K562 (cell line): Measurements from ENCODE around the gene DNAL4. TPM values are rescaled to one million over a fixed set of nuclear protein-coding genes. Genes with fewer than 3 reads are reported as not detected.
A peak's percentile ranks its signal among the peaks of the same experiment; 100 is the strongest.

ENCODE experiments used
- ATAC-seq: fragments of 200-7000 bp; cut with Tn5 transposase; 3 replicates; pipeline ENCODE4 v1.9.1; 2020; ENCODE audit warnings: moderate library complexity
- BruUV-seq: library from RNA; stranded (reverse); fragments of 400-500 nt; replicated peaks from 2 replicates; lab custom pipeline; 2021; lab: Mats Ljungman, UMichigan
- CTCF ChIA-PET: fragments of 300-600 bp; formaldehyde crosslinking; extraction: SDS; loops from one replicate; lab custom pipeline; 2021; ENCODE audit warnings: low intra/inter-chr PET ratio; lab: Yijun Ruan, JAX
- POLR2A ChIA-PET: fragments of 300-600, 350-650 bp; sonication (Branson Sonifier 250); formaldehyde crosslinking; extraction: SDS; loops from one replicate; lab custom pipeline; 2021; ENCODE audit warnings: antibody characterized with exemption, inconsistent platforms; lab: Yijun Ruan, JAX
- DNase-seq, 4 experiments: peaks; one replicate each; pipeline versions ENCODE4 v3.0.0 to v3.0.0-alpha.2; 2011 to 2018; ENCODE audit warnings: low spot score in 3 of 4, mixed read lengths in 3 of 4; ENCODE audit errors: extremely low read depth in 1 of 4
- FAIRE-seq: peaks from 2 replicates; lab custom pipeline; 2011; peaks lifted over from hg19 to GRCh38; lab: Jason Lieb, UNC
- H2AFZ ChIP-seq: 2 replicates; pipeline ENCODE4 v1.6.0; 2011; ENCODE audit warnings: low read depth, low read length, control low read depth, inconsistent platforms
- H3K27ac ChIP-seq: fragments of 200-600 bp; 3 replicates; pipeline ENCODE4 v1.8.0; 2011; ENCODE audit warnings: low read depth, mild to moderate bottlenecking, control low read depth, inconsistent platforms, low read length, moderate library complexity, mixed read lengths; ENCODE audit errors: extremely low read depth
- H3K27me3 ChIP-seq, 2 experiments: fragments of 300-600 bp in 1 of 2; 2 replicates in 1 of 2; 3 replicates in 1 of 2; pipeline versions ENCODE4 v1.6.0 to v1.8.0; 2011; ENCODE audit warnings: inconsistent platforms in 2 of 2, low read length in 2 of 2, mild to moderate bottlenecking in 1 of 2, mixed read lengths in 1 of 2, moderate library complexity in 1 of 2; ENCODE audit not compliant: control insufficient read depth in 2 of 2, insufficient read depth in 2 of 2
- H3K36me3 ChIP-seq: fragments of 300-600 bp; 3 replicates; pipeline ENCODE4 v1.8.0; 2011; ENCODE audit warnings: mild to moderate bottlenecking, low read length, inconsistent platforms; ENCODE audit not compliant: control insufficient read depth, insufficient read depth
- H3K4me1 ChIP-seq, 2 experiments: fragments of 200-600 bp in 1 of 2; replicated peaks in 1 of 2; 2 replicates in 1 of 2; 3 replicates in 1 of 2; pipeline versions ENCODE4 v1.5.1 to v1.8.0; 2011; ENCODE audit warnings: inconsistent platforms in 2 of 2, low read length in 2 of 2, mild to moderate bottlenecking in 1 of 2, mixed read lengths in 1 of 2, moderate library complexity in 1 of 2; ENCODE audit not compliant: control insufficient read depth in 2 of 2, insufficient read depth in 2 of 2
- H3K4me2 ChIP-seq: 2 replicates; pipeline ENCODE4 v1.6.1; 2011; ENCODE audit warnings: low read length, control low read depth, inconsistent platforms, mixed read lengths; ENCODE audit not compliant: insufficient read depth
- H3K4me3 ChIP-seq: fragments of 200-600 bp; sonication (generic), shearing (Covaris generic); 2 replicates; pipeline ENCODE4 v1.5.1; 2016; ENCODE audit warnings: control low read depth, inconsistent platforms
- H3K79me2 ChIP-seq: fragments of 200-600 bp; 3 replicates; pipeline ENCODE4 v1.8.0; 2011; ENCODE audit warnings: low read length, inconsistent platforms; ENCODE audit not compliant: control insufficient read depth, insufficient read depth
- H3K9ac ChIP-seq, 2 experiments: 2 replicates each; pipeline versions ENCODE4 v1.6.0 to v1.6.1; 2011; ENCODE audit warnings: low read depth in 2 of 2, low read length in 2 of 2, control low read depth in 1 of 2, inconsistent platforms in 1 of 2, mild to moderate bottlenecking in 1 of 2, mixed read lengths in 1 of 2; ENCODE audit not compliant: insufficient read depth in 1 of 2
- H3K9me1 ChIP-seq: one replicate; pipeline ENCODE4 v1.6.0; 2011; ENCODE audit warnings: inconsistent platforms, mild to moderate bottlenecking, low read length, moderate library complexity; ENCODE audit not compliant: control insufficient read depth, insufficient read depth
- H3K9me3 ChIP-seq: replicated peaks from 2 replicates; pipeline ENCODE4 v1.5.1; 2011; ENCODE audit warnings: low read depth, low read length, inconsistent platforms; ENCODE audit not compliant: control insufficient read depth, insufficient read depth
- H4K20me1 ChIP-seq: replicated peaks from 2 replicates; pipeline ENCODE4 v1.6.1; 2011; ENCODE audit warnings: low read length, inconsistent platforms, mixed read lengths; ENCODE audit not compliant: control insufficient read depth, insufficient read depth
- HMG20B ChIP-seq: fragments of 250-450 bp; sonication (Bioruptor Pico); IDR thresholded peaks from 2 replicates; pipeline ENCODE4 v1.5.0; 2021; ENCODE audit warnings: mild to moderate bottlenecking
- MYBL2 ChIP-seq, 2 experiments: fragments of 450-650 bp in 1 of 2; sonication (generic) in 1 of 2; formaldehyde crosslinking in 1 of 2; IDR thresholded peaks; 2 replicates each; pipeline versions ENCODE4 v1.6.1 to v1.8.1; 2017 to 2022; ENCODE audit warnings: borderline replicate concordance in 1 of 2, inconsistent platforms in 1 of 2, low read depth in 1 of 2, mild to moderate bottlenecking in 1 of 2, missing genetic modification reagents in 1 of 2, moderate library complexity in 1 of 2
- RAD21 ChIP-seq, 2 experiments: fragments of 250-450 bp in 1 of 2; fragments of 450-650 bp in 1 of 2; sonication (Bioruptor Pico) in 1 of 2; formaldehyde crosslinking in 1 of 2; IDR thresholded peaks in 1 of 2; conservative IDR thresholded peaks in 1 of 2; 2 replicates each; pipeline versions ENCODE4 v1.4.0 to v1.8.0; 2020 to 2022; ENCODE audit warnings: mild to moderate bottlenecking in 2 of 2, moderate library complexity in 1 of 2
- RCOR1 ChIP-seq, 2 experiments: IDR thresholded peaks; 2 replicates each; pipeline ENCODE4 v1.6.1; 2012; ENCODE audit warnings: low read depth in 2 of 2, low read length in 2 of 2, borderline replicate concordance in 1 of 2, improper control_type of control experiment in 1 of 2
- STAT5A ChIP-seq: IDR thresholded peaks from 2 replicates; pipeline ENCODE4 v1.6.1; 2012; ENCODE audit warnings: low read length, inconsistent platforms, borderline replicate concordance
- U2AF1 ChIP-seq: fragments of 200-400 bp; formaldehyde crosslinking; optimal IDR thresholded peaks from 2 replicates; pipeline ENCODE3; 2017; ENCODE audit warnings: mild to moderate bottlenecking, low read depth, low read length, moderate library complexity
- ZNF232 ChIP-seq: sonication (generic); formaldehyde crosslinking; IDR thresholded peaks from 2 replicates; pipeline ENCODE4 v1.8.0; 2022; ENCODE audit warnings: mild to moderate bottlenecking, missing genetic modification reagents
- WGBS: fragments of 100-300 bp; shearing (Covaris generic); methylation state at CpG from one replicate; pipeline ENCODE4 v1.1.6; 2016; ENCODE audit warnings: low coverage, mixed read lengths; ENCODE audit not compliant: insufficient coverage; ENCODE audit errors: missing lambda C conversion rate; 5-methylcytosine and 5-hydroxymethylcytosine counted together
- in situ Hi-C: fragments of 300-500 bp; cut with MboI; formaldehyde crosslinking; loops from 4 replicates; pipeline ENCODE4 v1.15.0; 2018; ENCODE audit warnings: inconsistent platforms, mixed read lengths
- intact Hi-C: fragments of 100-400 bp; cut with micrococcal nuclease; formaldehyde crosslinking; loops from 2 replicates; pipeline ENCODE4 v1.14.2; 2022
- polyA plus RNA-seq, 8 experiments: library from polyadenylated mRNA; depleted of rRNA in 4 of 8; stranded (reverse) in 5 of 8; unstranded in 3 of 8; fragments of >200 nt; fragmentation: Nextera tagmentation in 2 of 8; fragmentation: Illumina TruSeq in 1 of 8; extraction: Ambion mirVana in 2 of 8; extraction: Trizol in 1 of 8; gene quantifications; 2 replicates each; pipeline versions ENCODE4 v1.2.1 to v1.2.3, GENCODE V29; 2011 to 2014; ENCODE audit warnings: inconsistent platforms in 1 of 8, missing spikeins in 1 of 8
- total RNA-seq, 7 experiments: library from RNA; depleted of rRNA in 6 of 7; stranded (reverse); fragments of >200 nt in 6 of 7; fragmentation: Illumina TruSeq in 2 of 7; extraction: Trizol in 2 of 7; gene quantifications; 2 replicates each; pipeline versions ENCODE4 v1.2.1 to v1.2.3, GENCODE V29; 2011 to 2021; ENCODE audit warnings: low replicate concordance in 1 of 7
- TF ChIP-seq, protein P1 (sequence below): fragments of 450-650 bp; IDR thresholded peaks from 2 replicates; pipeline ENCODE4 v1.6.1; 2018; ENCODE audit not compliant: partially characterized antibody
- TF ChIP-seq, protein P2 (sequence below): sonication (generic); formaldehyde crosslinking; IDR thresholded peaks from 2 replicates; pipeline ENCODE4 v1.8.0; 2022; ENCODE audit warnings: mild to moderate bottlenecking, missing genetic modification reagents
- TF ChIP-seq, protein P3 (sequence below): sonication (generic); formaldehyde crosslinking; IDR thresholded peaks from 2 replicates; pipeline ENCODE4 v1.8.1; 2023; ENCODE audit warnings: mild to moderate bottlenecking, missing genetic modification reagents

The DNAL4 gene
- total and polyA plus RNA-seq, 9 of the 15 experiments (the other 6 are each of a cell fraction or from before 2014, with no cell fraction given), result 0.20 to 9.4 (median 5.2) TPM

DNA sequence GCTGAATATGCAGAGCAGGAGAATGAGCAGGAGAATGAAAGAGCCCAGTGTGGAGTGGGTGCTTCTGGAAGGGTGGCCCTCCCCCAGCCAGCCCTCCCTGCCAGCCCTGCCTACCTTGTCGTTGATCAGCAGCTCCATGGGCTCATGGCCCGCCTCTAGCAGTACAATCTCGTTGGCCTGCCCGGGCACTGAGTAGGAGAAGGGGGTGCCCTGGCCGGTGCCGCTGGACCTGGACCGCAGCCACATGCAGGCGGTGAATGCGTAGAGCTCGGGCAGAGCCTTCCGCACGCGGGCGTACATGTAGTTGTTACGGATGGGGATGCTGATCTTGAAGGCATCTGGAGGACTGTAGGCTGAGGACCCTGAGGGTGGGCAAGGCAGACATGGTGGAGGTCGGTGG is 32.4 kb upstream of the DNAL4 start:
- intact Hi-C loops, result no loop called here
- no peak for FAIRE-seq
- no peaks in the 10 kb centered on the region for H3K36me3 ChIP-seq

DNA sequence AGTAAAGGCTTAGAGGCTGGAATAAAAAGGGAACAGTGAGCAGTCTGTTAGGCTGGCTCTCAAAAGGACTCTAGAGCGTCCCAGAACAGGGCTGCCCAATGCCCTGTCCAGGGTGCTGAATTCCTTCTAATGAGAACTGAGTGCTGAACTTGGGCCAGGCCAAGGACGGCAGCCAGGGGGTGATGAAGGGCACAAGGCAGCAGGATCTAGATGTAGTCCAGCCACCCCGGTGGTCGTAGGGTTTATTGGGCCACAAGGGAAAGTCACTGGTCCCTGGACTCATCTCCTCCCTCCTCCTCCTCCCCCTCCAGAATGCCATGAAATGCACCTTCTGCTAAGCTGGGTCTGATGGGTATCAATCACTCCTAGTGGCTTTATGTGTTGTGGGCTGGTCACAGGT is 30.6 kb upstream of the DNAL4 start:
- no peaks in the 10 kb centered on the region for H3K9me1 ChIP-seq
- H3K4me2 ChIP-seq, result no peak overlapping the region
- H3K79me2 ChIP-seq, result no peaks in the 10 kb centered on the region
- peaks cover 6% of the 10 kb centered on the region; the same call in 1 of the 2 replicates for H4K20me1 ChIP-seq
- no peaks in the 10 kb centered on the region; a peak in 2 of 5 replicates for H3K4me1 ChIP-seq
- in situ Hi-C loops (no loop called here), intact Hi-C loops (no loop called here)
- BruUV-seq, result no TSS peak
- no peak overlapping the region for H2AFZ ChIP-seq
- H3K36me3 ChIP-seq, result no peaks in the 10 kb centered on the region
- no peak overlapping the region for H3K27ac ChIP-seq
- WGBS, result 0% methylated on average over 4 of the region's 4 CpGs
- no peaks in the 10 kb centered on the region for H3K9me3 ChIP-seq
- peak; percentile 72 for FAIRE-seq
- H3K9ac ChIP-seq, result no peak overlapping the region
- POLR2A ChIA-PET, result no interaction called here
- ATAC-seq, result peak; percentile 99
- H3K27me3 ChIP-seq, result peaks cover 0 to 8% of the 10 kb centered on the region in 2 experiments; a peak in 3 of 5 replicates
- CTCF ChIA-PET, result no interaction called here
- no peak overlapping the region for H3K4me3 ChIP-seq
- DNase-seq, result peak; percentile 63 to 82 (median 70)
- TF ChIP-seq MYBL2 (IDR thresholded peaks at IDR 0.05; ENCODE audit: low read depth), result no peak
- TF ChIP-seq MYBL2 (CRISPR knock-in tag; IDR thresholded peaks at IDR 0.05; ENCODE audit: borderline replicate concordance), result no peak
- TF ChIP-seq, protein P1, sequence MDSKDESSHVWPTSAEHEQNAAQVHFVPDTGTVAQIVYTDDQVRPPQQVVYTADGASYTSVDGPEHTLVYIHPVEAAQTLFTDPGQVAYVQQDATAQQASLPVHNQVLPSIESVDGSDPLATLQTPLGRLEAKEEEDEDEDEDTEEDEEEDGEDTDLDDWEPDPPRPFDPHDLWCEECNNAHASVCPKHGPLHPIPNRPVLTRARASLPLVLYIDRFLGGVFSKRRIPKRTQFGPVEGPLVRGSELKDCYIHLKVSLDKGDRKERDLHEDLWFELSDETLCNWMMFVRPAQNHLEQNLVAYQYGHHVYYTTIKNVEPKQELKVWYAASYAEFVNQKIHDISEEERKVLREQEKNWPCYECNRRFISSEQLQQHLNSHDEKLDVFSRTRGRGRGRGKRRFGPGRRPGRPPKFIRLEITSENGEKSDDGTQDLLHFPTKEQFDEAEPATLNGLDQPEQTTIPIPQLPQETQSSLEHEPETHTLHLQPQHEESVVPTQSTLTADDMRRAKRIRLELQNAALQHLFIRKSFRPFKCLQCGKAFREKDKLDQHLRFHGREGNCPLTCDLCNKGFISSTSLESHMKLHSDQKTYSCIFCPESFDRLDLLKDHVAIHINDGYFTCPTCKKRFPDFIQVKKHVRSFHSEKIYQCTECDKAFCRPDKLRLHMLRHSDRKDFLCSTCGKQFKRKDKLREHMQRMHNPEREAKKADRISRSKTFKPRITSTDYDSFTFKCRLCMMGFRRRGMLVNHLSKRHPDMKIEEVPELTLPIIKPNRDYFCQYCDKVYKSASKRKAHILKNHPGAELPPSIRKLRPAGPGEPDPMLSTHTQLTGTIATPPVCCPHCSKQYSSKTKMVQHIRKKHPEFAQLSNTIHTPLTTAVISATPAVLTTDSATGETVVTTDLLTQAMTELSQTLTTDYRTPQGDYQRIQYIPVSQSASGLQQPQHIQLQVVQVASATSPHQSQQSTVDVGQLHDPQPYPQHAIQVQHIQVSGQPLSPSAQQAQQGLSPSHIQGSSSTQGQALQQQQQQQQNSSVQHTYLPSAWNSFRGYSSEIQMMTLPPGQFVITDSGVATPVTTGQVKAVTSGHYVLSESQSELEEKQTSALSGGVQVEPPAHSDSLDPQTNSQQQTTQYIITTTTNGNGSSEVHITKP, result peak; percentile 29
- TF ChIP-seq RCOR1 (IDR thresholded peaks at IDR 0.05; ENCODE audit: borderline replicate concordance in 1 of 2, low read depth in 2 of 2, low read length in 2 of 2), result peak in 1 of 2 experiments; percentile 56; a peak in 1 of 4 replicates
- TF ChIP-seq, protein P2, sequence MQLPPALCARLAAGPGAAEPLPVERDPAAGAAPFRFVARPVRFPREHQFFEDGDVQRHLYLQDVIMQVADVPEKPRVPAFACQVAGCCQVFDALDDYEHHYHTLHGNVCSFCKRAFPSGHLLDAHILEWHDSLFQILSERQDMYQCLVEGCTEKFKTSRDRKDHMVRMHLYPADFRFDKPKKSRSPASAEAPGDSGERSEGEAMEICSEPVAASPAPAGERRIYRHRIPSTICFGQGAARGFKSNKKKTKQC, result peak; percentile 62; the same call in 1 of the 2 replicates
- TF ChIP-seq, protein P3, sequence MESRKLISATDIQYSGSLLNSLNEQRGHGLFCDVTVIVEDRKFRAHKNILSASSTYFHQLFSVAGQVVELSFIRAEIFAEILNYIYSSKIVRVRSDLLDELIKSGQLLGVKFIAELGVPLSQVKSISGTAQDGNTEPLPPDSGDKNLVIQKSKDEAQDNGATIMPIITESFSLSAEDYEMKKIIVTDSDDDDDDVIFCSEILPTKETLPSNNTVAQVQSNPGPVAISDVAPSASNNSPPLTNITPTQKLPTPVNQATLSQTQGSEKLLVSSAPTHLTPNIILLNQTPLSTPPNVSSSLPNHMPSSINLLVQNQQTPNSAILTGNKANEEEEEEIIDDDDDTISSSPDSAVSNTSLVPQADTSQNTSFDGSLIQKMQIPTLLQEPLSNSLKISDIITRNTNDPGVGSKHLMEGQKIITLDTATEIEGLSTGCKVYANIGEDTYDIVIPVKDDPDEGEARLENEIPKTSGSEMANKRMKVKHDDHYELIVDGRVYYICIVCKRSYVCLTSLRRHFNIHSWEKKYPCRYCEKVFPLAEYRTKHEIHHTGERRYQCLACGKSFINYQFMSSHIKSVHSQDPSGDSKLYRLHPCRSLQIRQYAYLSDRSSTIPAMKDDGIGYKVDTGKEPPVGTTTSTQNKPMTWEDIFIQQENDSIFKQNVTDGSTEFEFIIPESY (CRISPR knock-in tag), result 0 out of 2 replicates have a peak, but pooled peaks have one; percentile 24
- TF ChIP-seq ZNF232 (CRISPR knock-in tag), result peak; percentile 79; the same call in 1 of the 2 replicates

More for the DNA sequence above, 32.4 kb upstream of the DNAL4 start:
- no peaks in the 10 kb centered on the region for H3K79me2 ChIP-seq
- 20% methylated on average over 4 of the region's 16 CpGs for WGBS
- peaks cover 6% of the 10 kb centered on the region; the same call in 1 of the 2 replicates for H4K20me1 ChIP-seq
- ChIA-PET CTCF (no interaction called here), POLR2A (interaction anchor here (1.3 kb wide), 1 partner anchor 11 kb away, joined by 6 read pairs; no protein-coding TSS in a partner anchor)
- DNase-seq (no peak), ATAC-seq (no peak)
- no peak overlapping the region for H3K4me3 ChIP-seq
- H3K4me2 ChIP-seq, result no peak overlapping the region
- no peak for TF ChIP-seq HMG20B (CRISPR knock-in tag)
- no peak for TF ChIP-seq STAT5A
- no peak for TF ChIP-seq RAD21 (CRISPR knock-in tag; conservative IDR thresholded peaks at IDR 0.05 in 1 of 2, IDR thresholded peaks at IDR 0.05 in 1 of 2)
- TF ChIP-seq U2AF1, result no peak
- H2AFZ ChIP-seq, result no peak overlapping the region
- in situ Hi-C loops, result no loop called here
- H3K9ac ChIP-seq, result no peak overlapping the region
- H3K4me1 ChIP-seq, result no peaks in the 10 kb centered on the region; a peak in 2 of 5 replicates
- no TSS peak for BruUV-seq
- no peaks in the 10 kb centered on the region for H3K27me3 ChIP-seq
- no peaks in the 10 kb centered on the region for H3K9me1 ChIP-seq
- H3K9me3 ChIP-seq, result no peaks in the 10 kb centered on the region
- no peak overlapping the region for H3K27ac ChIP-seq
